HTR-8/SVneo (cell line): Measurements from ENCODE around the gene UPB1.
"Not testable (repeated sequence)": the region's sequence is repeated elsewhere in the genome, so short reads cannot be mapped to it uniquely, and the experiment has no call there.

Experiments used
- DNase-seq: peaks from one replicate; pipeline ENCODE4 v3.0.0; 2011; ENCODE audit warnings: low spot score, mixed read lengths; ENCODE audit not compliant: insufficient read length
- FAIRE-seq: peaks from 2 replicates; lab custom pipeline; 2011; peaks lifted over from hg19 to GRCh38; lab: Jason Lieb, UNC

The UPB1 gene

GRCh38 chr22:24474649-24475255, 20.4 kb upstream of the UPB1 start:
- FAIRE-seq (no peak), DNase-seq (no peak)

GRCh38 chr22:24481641-24482040, 13.5 kb upstream of the UPB1 start:
- FAIRE-seq (no peak), DNase-seq (no peak)

DNA sequence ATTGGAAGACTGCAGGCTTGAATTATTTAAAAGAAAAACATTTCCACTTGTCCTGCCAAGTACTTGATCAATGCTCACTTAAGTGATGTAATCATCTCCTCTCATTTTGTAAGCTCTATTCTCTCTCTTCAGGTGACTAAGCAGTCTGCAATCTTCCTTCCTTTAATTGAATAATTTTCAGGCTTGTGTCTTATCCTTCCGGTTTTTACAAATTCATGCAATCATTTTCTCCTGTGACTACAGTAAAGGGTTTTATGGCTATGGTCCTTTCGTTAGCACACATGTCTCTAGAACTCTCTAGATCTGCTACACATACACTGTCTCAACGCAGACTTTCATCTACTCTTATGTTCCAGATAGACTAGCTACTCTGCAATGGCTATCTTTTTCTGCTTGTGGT, 12.6 kb upstream of the UPB1 start:
- FAIRE-seq (no peak), DNase-seq (no peak)

- FAIRE-seq (no peak), DNase-seq (no peak)
Measured at GRCh38 chr22:24482998-24483397, 12.1 kb upstream of the UPB1 start.

DNA sequence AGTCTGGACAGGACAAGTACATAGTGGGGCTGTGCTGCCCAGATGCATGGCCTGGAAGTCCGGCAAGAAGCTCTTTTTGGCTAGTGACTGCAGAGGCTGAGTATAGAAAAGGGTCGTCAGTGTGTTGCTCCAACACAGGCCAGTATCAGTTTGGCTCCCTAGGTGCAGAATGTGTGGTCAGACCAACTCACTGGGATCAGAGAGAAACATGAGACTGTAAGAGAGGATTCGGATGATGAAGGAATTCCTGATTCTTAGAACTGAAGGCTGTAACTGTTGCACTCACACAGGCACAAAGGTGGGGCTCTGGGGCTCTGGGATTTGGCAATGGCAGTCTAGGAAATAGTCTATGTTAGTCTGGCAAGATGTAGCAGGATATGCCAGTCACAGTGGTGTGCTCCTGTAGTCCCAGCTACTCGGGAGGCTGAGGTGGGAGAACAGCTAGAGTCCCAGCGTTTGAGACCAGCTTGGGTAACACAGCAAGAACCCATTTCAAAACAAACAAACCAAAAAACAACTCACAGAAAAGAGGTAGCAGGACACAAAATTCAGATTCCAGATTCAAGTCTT, 11.1 kb upstream of the UPB1 start:
- DNase-seq: no peak
- no peak for FAIRE-seq

- DNase-seq (no peak), FAIRE-seq (no peak)
Measured at GRCh38 chr22:24485170-24485569, 10.0 kb upstream of the UPB1 start.

GRCh38 chr22:24485608-24486007, 9.5 kb upstream of the UPB1 start:
- DNase-seq (peak; percentile 25), FAIRE-seq (no peak)

DNA sequence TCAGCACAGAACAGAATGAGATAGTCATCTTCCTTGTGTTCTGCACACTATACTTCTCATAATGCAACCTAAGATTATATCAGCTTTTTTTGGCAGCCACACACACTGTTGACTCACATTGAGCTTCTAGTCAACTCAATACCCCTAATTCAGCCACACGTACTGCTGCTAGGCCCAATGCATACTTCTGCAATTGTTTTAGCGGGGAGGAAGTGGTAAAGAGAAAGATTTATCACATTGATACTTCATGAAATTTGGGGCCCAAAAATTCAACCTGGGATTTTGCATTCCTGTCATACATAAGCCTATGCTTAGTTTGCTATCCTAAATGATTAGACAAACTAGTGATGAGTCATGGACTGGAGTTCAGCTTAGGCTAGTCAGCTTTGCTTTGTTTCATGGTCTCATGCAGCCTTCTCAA, 8.6 kb upstream of the UPB1 start:
- FAIRE-seq (no peak), DNase-seq (no peak)

- DNase-seq: no peak
- FAIRE-seq: no peak
Measured at GRCh38 chr22:24489011-24489410, 6.1 kb upstream of the UPB1 start.

GRCh38 chr22:24489434-24489833, 5.7 kb upstream of the UPB1 start:
- not testable (repeated sequence) for FAIRE-seq, DNase-seq

GRCh38 chr22:24492391-24492790, 2.7 kb upstream of the UPB1 start:
- FAIRE-seq: no peak

DNA sequence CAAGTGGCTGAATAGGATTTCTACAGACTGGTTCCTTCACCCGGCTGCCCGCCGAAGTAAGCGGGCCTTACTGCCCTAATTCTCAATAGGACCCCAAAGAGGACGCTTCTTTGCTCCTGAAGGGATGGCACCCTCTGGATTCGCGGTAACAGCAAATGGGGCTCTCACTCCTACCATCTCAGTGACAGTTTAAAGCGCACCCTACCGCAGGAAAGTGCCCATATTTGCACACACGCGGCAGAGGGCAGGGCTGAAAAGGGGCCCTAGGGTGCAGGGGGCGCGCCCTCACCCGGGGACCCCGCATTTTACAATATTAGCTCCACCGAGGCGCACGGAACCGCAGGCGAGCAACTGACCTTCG, 985 bp upstream of the UPB1 start:
- DNase-seq (no peak), FAIRE-seq (no peak)

More at GRCh38 chr22:24492391-24492790, 2.7 kb upstream of the UPB1 start:
- DNase-seq: no peak

DNA sequence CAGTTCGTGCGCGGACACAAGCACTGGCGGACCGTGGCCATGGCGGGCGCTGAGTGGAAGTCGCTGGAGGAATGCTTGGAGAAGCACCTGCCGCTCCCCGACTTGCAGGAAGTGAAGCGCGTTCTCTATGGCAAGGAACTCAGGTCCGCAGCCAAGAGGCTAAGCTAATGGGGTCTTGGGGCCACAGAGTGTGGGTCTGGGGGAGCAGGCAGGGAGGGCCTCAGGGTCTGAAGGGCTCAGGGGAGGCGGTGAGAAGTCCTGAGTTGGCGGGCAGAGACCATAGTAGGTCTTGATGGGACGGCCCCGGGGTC, 188 bp downstream of the UPB1 start:
- FAIRE-seq: no peak

GRCh38 chr22:24496234-24496633, 1.1 kb downstream of the UPB1 start:
- FAIRE-seq (no peak), DNase-seq (no peak)

More for the DNA sequence above, 188 bp downstream of the UPB1 start:
- DNase-seq: no peak

DNA sequence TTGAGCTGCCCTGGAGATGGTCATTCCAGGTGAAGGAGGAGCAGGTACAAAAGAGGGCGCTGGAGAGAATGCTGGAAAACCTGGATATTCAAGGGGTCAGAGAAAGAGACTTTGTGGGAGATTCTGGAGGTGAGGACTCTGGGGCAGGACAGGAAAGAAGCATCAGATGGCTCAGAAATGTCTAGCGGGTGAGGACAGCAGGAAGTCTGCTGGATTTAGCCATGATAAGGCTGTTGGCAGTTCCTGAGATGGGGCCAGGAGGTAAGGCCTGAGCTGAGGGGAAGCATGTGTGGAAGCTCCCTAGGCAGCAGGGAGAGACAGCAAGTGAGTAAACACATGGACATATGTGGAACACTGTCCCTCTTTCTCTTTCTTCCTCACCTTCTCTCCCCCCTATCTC, 1.5 kb downstream of the UPB1 start:
- FAIRE-seq (no peak), DNase-seq (no peak)

- DNase-seq (no peak), FAIRE-seq (no peak)
Measured at GRCh38 chr22:24497841-24498258, 2.7 kb downstream of the UPB1 start.

- DNase-seq (no peak), FAIRE-seq (no peak)
Measured at GRCh38 chr22:24498824-24499223, 3.7 kb downstream of the UPB1 start.

DNA sequence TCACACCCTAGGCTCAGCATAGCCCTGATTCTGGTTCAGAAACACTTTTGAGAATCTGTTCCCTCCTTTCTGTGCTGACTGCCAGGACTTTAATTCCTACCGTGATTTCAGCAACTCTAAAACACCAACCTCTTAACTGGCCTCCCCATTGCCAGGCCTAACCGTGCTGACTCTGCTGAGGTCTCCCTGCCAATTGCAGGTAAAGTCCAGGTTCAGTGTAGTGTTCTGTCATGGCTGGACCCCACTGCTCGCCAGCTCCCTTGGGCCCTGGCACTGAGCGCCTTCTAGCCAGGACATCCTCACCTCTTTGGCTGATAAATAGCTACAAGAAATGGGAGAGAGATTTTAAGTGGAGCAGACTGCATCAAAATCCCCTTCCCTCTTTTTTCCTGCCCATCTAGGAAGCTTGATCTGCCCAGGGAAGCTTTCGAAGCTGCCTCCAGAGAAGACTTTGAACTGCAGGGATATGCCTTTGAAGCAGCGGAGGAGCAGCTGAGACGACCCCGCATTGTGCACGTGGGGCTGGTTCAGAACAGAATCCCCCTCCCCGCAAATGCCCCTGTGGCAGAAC, 4.7 kb downstream of the UPB1 start:
- FAIRE-seq: no peak

DNA sequence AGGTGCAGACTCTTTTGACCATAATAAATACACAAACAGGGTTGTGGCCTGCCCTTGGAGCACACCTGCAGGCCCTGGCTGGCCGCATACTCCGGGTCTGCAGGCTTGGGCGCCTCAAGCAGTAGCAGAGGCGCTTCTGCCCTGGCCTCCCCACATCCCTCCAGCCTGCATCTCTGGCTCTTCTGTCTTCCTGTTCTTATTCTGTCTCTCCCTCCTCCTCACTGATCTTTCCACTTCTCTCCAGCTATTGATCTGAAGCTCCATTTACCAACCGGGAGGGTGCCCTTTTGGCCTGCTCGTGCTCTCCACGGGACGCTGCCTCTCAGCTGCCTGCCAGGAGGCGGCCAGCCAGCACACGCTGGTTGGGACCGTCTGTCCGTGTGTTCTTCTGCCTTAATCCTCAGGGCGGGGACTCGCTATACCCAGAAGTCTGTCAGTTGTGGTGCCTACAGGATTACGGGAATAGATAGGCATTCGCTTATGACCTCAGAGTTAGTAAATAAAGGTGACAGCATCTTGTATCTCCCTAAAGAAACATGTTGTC, 5.2 kb downstream of the UPB1 start:
- no peak for DNase-seq
- FAIRE-seq: no peak

More for the DNA sequence above, 4.7 kb downstream of the UPB1 start:
- no peak for DNase-seq

DNA sequence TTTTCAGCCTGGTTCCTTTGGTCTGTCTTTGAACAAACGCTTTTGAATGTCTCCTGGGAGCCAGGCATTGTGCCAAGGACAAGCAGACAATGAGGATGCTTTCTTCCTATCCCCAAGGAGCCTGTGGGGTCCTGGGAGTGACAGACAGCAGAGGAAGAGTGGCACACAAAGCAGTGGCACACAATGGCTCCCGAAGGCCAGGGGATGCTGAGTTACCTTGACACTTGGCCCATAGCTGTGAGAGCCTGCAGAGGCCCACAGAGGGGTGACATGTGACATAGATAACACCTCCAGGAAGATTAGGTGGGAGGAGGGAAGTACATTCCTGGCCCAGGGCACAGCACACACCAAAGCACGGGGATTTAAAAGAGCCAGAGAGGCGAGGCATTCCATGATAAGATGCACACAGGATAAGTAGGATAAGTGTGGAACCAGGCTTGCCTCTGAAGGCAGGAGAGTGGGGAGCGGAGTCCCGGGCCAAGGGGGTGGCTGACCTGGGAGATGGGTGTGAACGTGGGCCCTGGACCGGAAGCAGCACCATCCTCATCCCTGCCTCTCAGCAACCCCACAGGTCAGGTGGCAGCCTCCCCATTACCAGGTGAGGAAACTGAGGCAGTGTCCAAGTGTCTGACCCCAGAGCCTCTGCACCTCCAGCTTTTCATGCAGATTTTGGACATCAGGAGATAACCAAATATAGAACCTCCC, 6.3 kb downstream of the UPB1 start:
- FAIRE-seq: no peak
- no peak for DNase-seq

DNA sequence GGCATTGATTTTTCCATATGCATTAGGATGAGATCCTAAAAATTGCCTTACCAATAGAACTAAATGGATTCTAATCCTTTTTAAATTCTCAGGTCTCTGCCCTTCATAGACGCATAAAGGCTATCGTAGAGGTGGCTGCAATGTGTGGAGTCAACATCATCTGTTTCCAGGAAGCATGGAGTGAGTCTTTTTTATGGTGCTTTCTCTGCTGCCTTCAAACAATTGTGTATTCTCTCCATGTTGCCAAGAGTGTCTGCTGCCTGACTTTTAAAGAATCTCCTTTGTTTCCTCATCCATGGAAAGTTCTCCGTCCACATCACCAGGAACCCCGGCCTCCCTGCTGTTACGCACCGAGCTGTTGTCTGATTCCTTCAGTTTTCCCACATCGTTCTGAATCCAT, 6.9 kb downstream of the UPB1 start:
- FAIRE-seq (no peak), DNase-seq (no peak)
